Activated CD4-positive, alpha-beta T cell treated with anti-CD3 and anti-CD28 coated beads, Interleukin-2, amount 50 U/mL, for 24 hours (primary cell): ENCODE results near the gene HEG1.

Experiments used
- DNase-seq, 2 donors: peaks; one replicate each; pipeline ENCODE4 v3.0.0-alpha.2; 2020; ENCODE audit warnings: low read depth in 1 of 2, low spot score in 1 of 2

Gene HEG1

GRCh38 chr3:125017406-125017805 lies 38.4 kb downstream of the HEG1 start:
- no peak for DNase-seq

DNA sequence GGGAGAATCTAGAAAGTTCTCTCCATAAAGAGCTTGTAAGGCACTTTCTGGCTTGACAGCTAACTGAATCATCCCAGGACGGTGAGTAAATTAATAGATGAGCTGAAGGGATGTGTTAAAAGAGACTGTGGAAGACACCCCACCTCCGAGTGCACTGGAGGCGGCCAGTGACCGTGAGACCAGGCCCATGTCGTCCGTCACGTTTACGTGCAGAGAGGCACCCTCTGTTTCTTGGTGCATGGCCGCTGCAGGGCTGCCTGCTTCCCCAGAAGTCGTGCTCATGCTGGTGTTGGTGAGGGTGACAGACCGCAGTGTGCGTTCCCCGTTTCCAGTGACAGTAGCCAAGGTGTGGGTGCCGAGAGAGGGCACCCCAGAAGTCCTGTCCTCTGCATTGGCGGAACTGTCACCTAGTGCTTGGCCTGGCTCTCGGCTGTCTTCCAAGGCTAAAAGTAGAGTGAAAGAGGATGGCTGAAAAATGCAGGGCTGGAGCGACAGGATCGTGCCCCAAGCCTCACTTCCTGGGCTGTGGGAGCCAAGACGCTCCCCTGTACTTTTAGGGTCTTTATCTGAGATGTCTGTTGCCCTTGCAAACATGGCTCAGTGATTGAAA lies 41.1 kb downstream of the HEG1 start:
- no peak for DNase-seq

DNA sequence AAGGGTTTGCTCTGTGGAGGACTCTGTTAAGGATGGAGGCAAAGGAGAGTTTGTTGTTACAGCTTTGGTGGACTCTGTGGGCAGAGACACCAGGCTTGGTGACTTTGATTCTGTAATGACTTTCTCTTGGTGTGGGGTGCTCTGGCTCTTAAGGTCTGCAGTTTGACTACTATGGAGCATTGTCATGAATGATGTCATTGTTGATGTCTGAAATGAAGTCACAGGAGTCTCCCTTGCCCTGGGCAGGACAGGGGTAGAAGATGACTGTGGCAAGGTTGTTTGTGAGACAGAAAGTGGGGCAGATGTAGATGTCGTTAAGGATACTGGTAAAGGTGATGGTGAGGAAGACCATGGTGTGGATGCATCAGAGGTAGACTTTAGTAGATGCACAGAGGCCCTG lies 42.7 kb downstream of the HEG1 start:
- DNase-seq = no peak

DNA sequence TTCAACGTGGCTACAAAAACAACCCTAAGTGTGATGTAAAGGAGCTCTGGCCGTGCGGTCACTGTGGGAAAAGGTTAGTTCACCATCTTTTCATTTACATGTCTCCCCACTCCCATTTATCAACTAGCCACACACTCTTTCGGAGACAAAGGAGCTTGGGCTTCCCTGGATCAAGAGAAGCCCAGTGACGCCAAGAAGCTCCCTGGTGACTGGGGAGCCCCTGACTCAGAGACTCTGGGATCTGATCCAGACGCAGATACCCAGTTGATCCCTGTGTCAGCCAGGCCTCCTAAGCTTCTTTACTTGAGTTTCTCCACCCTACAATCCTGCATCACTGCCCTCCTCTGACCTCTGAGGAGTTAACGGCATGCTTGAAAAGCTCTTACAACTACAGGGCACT lies 43.9 kb downstream of the HEG1 start:
- no peak for DNase-seq

GRCh38 chr3:125010393-125010792 lies 45.4 kb downstream of the HEG1 start:
- DNase-seq = no peak

DNA sequence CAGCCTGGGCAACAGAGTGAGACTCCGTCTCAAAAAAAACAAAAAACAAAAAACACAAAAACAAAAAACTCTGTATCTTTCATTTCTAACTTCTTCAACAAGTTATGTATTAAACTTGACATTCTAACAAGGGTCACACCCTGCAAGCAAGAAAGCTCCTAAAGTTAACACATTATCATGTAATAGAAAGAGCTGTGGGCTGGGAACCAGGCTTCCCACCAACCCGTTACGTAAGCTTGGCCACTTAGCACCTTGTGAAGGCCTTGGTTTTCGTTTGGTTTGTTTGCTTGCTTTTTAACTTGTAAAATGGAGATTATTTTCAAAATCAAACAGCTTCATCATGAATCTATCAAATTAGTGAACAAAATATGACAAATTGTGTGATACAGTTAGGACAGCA lies 47.0 kb downstream of the HEG1 start:
- no peak for DNase-seq

DNA sequence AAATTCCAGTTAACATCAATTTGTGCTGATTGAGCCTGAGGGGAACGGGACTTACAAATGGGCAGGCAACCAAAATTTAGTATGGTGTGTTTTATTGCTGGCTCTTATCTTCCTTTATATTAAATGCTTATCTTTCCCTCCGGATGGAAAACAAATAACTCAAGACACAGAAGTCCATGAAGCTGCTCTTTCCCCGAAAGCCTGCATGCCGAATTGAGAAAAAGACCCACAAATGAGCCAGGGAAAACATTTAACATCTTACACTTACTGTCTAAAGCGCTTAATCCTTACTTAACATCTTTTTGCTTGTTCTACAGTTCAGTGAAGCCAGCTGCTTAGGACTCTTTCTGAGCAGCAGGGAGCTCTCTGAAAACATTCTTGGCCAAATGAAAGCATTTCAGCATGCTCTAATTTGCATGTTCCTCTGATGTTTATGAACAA lies 49.5 kb downstream of the HEG1 start:
- DNase-seq = no peak

DNA sequence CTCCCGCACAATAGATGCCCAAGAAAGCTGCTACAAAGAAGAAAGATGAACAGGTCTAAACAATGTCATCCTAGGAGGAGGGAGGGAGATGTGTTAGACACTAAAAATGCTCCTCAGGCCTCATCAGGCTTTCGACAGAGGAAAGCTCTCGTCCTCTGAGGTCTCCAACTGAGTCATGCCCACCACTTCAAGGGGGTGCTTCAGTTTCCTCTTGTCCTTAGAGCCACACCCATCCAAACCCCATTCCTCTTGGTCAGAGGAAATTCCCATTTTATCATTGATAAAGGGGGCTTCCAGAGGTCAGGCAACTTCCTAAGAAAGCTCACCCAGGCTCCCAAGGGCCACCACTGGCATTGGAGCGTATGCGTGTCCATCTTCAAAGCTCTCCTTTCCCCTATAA lies 50.1 kb downstream of the HEG1 start:
- DNase-seq = no peak

- no peak for DNase-seq
These were observed 50.6 kb downstream of the HEG1 start for GRCh38 chr3:125005222-125005621.

DNA sequence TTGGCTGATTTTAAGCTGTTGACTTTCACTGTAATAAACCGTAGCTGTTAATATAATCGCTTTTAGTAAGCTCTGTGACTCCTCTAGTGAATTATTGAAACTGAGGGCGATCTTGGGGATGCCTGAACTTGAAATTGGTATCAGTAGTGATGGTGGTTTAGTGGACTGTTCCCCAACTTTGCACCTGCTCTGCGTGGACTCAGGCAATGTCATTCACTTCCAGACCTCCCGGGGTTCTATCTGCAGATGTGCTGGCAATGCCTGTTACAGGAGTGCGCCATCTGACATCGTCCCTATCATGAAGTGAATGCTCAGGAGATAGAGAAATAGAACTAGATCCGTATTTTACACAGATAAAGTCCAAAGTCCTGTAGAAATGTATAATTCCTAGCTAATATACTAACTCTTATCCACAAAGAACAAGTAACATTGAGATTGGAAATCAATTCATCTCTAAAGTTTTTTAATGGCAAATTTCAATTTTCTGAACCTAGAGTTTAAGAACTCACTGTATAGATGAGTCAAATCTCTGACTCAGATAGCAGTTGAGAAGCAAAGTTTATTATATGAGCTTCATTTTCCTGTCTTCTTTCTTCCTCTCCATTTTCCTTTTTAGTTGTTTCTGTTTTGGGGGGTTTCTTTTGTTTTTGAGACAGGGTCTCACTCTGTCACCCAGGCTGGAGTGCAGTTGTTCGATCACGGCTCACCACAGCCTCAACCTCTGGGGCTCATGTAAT lies 51.8 kb downstream of the HEG1 start:
- no peak for DNase-seq

- DNase-seq = no peak
These were observed 52.4 kb downstream of the HEG1 start for GRCh38 chr3:125003369-125003853.

DNA sequence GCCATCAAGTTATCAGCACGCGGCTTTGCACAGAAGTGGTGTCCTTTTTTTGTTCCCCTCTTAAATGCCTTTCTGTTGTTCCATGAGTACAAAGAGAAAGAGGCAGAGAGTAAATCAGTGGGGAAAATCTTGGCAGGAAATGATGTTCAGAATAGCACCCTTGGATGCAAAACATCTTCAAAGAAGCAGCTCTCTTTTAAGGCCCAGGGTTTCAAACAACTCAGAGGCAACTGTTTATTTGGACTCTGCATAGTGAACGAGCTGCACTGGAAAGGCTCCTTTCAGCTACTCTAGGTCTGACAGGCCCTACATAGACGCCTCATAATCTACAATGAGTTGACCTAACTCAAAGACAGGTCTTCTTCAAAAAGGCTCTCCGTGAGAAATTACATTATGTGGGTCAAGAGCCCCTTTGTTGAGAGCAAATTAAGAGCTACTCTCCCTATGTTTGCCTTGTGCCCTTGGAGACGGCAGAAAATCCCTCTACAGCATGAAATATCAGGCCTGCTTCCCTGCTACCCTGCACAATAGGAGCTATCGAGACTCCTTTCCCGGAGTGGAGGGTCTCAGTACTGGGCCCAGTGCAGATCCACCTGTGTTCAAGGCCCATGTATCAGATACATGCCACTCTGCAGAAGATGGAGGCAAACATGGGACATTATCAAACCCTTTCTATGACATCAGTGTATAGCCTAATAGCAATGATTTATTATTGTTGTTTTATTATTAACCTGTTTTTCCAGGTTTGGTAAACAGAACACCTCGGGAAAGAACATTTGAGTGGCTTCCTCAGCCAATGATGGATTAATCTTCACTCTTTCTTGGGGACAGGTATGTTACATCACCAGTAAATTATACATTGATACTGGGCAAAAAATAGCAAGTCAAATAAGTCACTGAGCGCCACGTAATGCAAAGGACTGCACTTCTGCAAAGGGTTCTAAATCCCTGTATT lies 53.1 kb downstream of the HEG1 start:
- no peak for DNase-seq

DNA sequence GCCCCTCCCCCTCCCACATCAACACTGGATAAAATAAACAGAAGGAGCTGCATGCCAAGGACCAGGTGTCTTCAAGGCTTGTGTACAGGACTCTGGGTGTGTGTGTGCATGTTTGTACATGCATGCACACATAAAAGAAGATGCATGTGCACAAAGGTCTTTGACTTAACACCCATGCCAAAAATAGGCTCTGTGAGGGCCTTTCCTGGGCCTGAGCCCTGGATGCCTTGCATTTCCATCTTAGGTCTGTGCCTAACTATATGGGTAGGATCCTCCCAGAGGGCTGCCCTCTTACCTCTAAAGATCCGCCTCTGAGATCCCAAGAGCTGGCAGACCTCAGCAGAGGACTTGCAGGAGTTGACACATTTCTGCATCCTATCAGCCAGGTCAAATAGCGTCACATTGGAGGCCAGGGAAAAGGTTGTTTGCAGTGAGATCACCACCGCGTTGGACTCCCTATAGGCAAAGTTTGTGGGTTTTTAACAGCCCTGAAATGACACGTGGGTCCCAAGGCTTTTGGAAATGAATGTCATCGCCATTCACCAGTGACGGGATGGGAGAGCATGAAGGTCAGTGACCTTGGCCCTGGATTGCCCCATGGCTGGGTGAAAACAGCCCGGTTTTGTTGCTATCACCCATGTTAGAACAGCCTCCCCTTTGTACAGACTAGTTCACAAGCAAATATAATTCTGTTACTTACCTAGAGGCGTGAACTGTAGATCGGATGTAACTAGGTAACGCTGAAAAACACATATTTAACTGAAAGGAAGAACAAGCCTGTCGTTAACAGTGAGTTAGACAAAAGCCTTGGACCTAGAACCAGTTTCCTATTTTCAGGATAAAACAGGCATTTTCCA lies 54.0 kb downstream of the HEG1 start:
- no peak for DNase-seq

GRCh38 chr3:125000661-125001060 lies 55.1 kb downstream of the HEG1 start:
- DNase-seq = no peak

DNA sequence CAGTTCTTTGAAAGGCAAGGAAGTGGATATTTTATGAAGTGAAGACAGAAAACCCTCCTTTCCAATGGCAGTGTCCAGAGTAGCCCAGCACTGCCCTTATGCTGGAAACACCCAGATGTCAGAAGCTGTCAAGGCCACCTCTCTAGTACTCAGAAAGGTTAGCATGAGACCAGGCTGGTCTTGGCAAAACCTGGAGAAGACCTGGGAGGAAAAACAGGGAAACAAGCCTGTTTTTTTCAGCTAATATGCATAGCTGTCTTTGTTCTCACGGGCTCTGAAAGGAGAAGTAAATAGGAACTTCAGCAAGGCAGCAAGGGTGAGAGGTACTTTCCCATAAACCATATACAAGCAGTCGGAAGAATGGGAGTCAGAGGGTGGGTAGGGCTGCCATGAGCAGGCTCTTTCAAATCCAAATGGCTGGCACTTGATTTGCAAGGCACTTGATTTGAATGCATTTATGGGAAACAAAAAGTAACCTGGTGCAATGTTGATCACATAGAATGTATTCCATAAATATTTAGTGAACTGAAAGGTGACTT lies 55.8 kb downstream of the HEG1 start:
- no peak for DNase-seq

GRCh38 chr3:124999317-124999716 lies 56.5 kb downstream of the HEG1 start:
- no peak for DNase-seq

DNA sequence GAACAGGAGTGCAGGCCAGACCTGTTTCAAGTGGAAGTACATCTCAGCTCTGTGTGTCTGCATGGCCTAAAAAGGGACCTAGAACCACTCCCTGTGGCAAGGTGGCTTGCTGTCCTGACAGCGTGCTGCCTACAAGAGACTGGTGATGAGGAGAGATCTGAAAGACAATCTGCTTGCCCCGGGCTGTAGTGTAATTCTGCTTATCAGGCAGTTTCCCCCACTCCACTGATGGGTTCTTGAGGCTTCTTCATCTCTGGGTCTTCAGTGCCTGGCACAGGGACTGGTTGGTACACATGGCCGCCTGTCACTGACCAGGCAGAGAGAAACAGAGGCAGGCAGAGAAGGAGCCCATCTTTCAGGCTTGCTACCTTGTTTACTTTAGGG lies 57.6 kb downstream of the HEG1 start:
- DNase-seq = no peak

DNA sequence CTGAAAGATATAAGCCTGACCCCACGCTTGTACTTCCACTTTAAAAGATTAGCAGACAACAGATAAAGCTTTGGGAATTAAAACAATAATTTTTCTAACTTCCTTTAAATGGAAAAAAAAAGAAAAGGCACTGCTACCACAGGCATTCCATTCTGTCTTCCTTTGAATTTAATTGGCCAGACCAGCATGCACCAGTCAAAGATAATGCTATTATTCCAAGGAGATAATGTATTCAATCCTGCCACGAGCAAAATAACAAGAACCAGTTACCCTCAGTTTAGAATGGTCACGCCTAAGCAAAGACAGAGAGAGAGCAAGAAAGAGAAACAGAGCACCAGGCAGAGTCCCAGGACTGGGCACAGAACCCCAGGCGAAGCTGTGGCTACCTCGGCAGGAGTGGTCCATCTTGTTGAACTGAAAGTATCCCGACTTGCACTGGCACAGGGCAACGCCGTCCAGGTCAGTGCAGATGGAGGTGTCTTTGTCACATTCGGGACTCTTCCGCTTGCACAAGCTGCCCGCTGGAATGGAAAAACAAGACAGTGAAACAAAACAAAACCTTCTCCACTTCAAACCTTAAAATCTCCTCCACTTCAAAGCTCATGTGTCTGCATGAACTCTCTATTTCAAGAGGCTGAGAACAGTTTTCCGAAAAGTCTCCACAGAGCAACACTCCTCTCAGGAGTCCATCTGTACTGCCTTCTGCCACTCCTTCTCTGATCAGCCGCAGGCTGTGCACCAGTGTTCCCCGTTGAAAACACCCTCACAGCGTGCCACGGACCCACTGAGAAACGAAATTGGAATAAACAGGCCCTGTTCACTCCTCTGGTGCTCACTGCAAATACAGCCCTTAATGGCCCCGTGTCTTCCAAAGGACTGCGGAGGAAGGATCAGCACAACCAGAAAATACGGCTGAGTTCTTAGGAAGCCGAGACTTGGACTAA lies 58.2 kb downstream of the HEG1 start:
- no peak for DNase-seq

DNA sequence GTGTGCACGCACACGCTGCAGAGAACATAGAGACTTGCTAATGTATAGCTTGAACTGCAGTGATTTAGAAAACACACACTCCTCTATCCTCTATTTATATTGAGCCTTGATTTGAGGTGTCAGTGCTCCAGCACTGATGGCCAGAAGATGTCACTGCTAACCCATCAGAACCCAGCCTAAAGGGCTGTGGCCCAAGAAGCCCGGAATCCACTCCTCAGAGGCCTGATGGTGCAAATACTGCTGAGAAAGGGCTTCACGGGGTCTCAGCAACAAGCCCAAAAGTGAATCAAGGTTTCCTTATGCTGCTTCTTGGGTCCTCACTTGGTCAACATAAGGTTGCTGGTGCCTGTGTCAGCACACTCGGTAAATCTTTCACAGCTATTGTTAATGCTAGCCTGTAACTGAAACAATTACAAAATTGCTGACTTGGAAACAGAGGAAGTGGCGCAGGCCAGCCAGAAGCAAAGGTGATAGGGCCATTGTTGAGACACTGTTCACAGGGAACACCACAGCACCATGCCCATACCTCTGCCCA lies 60.3 kb downstream of the HEG1 start:
- DNase-seq = peak; percentile 13 to 17
